ENCODE data around the gene NEDD9. TPM values are rescaled to one million over a fixed set of nuclear protein-coding genes. Genes with fewer than 3 reads are reported as not detected.

NEDD9 gene
- total and polyA plus RNA-seq, 2 of the 13 experiments (the other 11 are each of a cell fraction or from before 2014, with no cell fraction given): 27.1 to 389 TPM

- TF ChIP-seq ZNF484 (CRISPR knock-in tag; IDR thresholded peaks at IDR 0.05; ENCODE audit: borderline replicate concordance, low read depth): no peak
- TF ChIP-seq ZNF672 (CRISPR knock-in tag; IDR thresholded peaks at IDR 0.05): no peak
- no peak for TF ChIP-seq TMF1 (CRISPR knock-in tag; IDR thresholded peaks at IDR 0.05; ENCODE audit: low read depth)
- TF ChIP-seq PHF21A (CRISPR knock-in tag; IDR thresholded peaks at IDR 0.05): peak; percentile 31; the same call in 1 of the 2 replicates
- TF ChIP-seq ZNF687 (CRISPR knock-in tag; IDR thresholded peaks at IDR 0.05): peak; percentile 55
- TF ChIP-seq ZNF619 (CRISPR knock-in tag; IDR thresholded peaks at IDR 0.05): 0 out of 2 replicates have a peak, but pooled peaks have one; percentile 46
- no peak for TF ChIP-seq ETV5 (CRISPR knock-in tag; IDR thresholded peaks at IDR 0.05; ENCODE audit: borderline replicate concordance)
- TF ChIP-seq HNF4G (IDR thresholded peaks at IDR 0.05; ENCODE audit: borderline replicate concordance, low read depth, low read length): peak; percentile 31; the same call in 1 of the 2 replicates
- TF ChIP-seq HNF4G (CRISPR knock-in tag; IDR thresholded peaks at IDR 0.05; ENCODE audit: borderline replicate concordance, low read depth): 0 out of 2 replicates have a peak, but pooled peaks have one; percentile 61
- 0 out of 2 replicates have a peak, but pooled peaks have one; percentile 26 for TF ChIP-seq SPEN (CRISPR knock-in tag; IDR thresholded peaks at IDR 0.05; ENCODE audit: low read depth)
- 0 out of 2 replicates have a peak, but pooled peaks have one; percentile 44 for TF ChIP-seq HNF1B (CRISPR knock-in tag; IDR thresholded peaks at IDR 0.05)
- TF ChIP-seq ATM (IDR thresholded peaks at IDR 0.05; ENCODE audit: borderline replicate concordance): no peak
- TF ChIP-seq XRCC5 (optimal IDR thresholded peaks at IDR 0.05; ENCODE audit: low read length): peak; percentile 37
- TF ChIP-seq RARA (CRISPR knock-in tag; IDR thresholded peaks at IDR 0.05): peak; percentile 25; the same call in 1 of the 2 replicates
- TF ChIP-seq PAXIP1 (CRISPR knock-in tag; conservative IDR thresholded peaks at IDR 0.05): peak; percentile 44; the same call in 1 of the 2 replicates
- peak; percentile 55 for TF ChIP-seq MAX (IDR thresholded peaks at IDR 0.05)
Observed at GRCh38 chr6:11258260-11259237, 26.1 kb upstream of the NEDD9 start (continued).

All from HepG2 (cell line).